CD4-positive, alpha-beta T cell (primary cell): ENCODE measurements around the gene PLEKHA8. TPM values are rescaled to one million over a fixed set of nuclear protein-coding genes. Genes with fewer than 3 reads are reported as not detected.

ENCODE experiments used
- ATAC-seq: fragments of 200-7000 bp; cut with Tn5 transposase; one replicate; pipeline ENCODE4 v1.10.0; 2022; ENCODE audit warnings: mild to moderate bottlenecking; ENCODE audit not compliant: poor library complexity
- CTCF ChIA-PET: fragments of 350-600 bp; sonication (Branson Sonifier 250); formaldehyde crosslinking; loops from one replicate; lab custom pipeline; 2021; ENCODE audit warnings: antibody characterized with exemption, inconsistent platforms; lab: Charles Lee
- POLR2A ChIA-PET: fragments of 350-600 bp; sonication (Branson Sonifier 250); formaldehyde crosslinking; loops from one replicate; lab custom pipeline; 2021; ENCODE audit warnings: antibody characterized with exemption, inconsistent platforms; lab: Charles Lee
- DNase-seq, 14 experiments: peaks; one replicate each; pipeline ENCODE4 v3.0.0-alpha.2; 2013 to 2020; ENCODE audit warnings: mixed read lengths in 2 of 14
- H3K27ac ChIP-seq, 2 donors: one replicate each; pipeline versions ENCODE4 v1.5.1 to v1.7.0; 2013; ENCODE audit warnings: low read length in 2 of 2, low read depth in 1 of 2, mild to moderate bottlenecking in 1 of 2
- H3K27me3 ChIP-seq, 2 experiments: 1 replicate in 1 of 2; 2 replicates in 1 of 2; pipeline versions ENCODE4 v1.6.1 to v1.7.0; 2013; ENCODE audit warnings: low read length in 2 of 2, control low read depth in 1 of 2, mild to moderate bottlenecking in 1 of 2, moderate library complexity in 1 of 2; ENCODE audit not compliant: insufficient read depth in 2 of 2, control insufficient read depth in 1 of 2
- H3K36me3 ChIP-seq: one replicate; pipeline ENCODE4 v1.6.1; 2013; ENCODE audit warnings: low read length, control low read depth; ENCODE audit not compliant: insufficient read depth
- H3K4me1 ChIP-seq: one replicate; pipeline ENCODE4 v1.6.1; 2013; ENCODE audit warnings: low read length, control low read depth; ENCODE audit not compliant: insufficient read depth
- H3K4me3 ChIP-seq: one replicate; pipeline ENCODE4 v1.5.1; 2013; ENCODE audit warnings: mild to moderate bottlenecking, low read length, moderate library complexity
- H3K9me3 ChIP-seq, 2 experiments: 1 replicate in 1 of 2; 2 replicates in 1 of 2; pipeline versions ENCODE4 v1.6.1 to v1.7.0; 2013; ENCODE audit warnings: low read length in 2 of 2, mild to moderate bottlenecking in 2 of 2, control low read depth in 1 of 2, moderate library complexity in 1 of 2; ENCODE audit not compliant: control insufficient read depth in 1 of 2, insufficient read depth in 1 of 2
- H3K27ac Mint-ChIP-seq: one replicate; pipeline ENCODE4 v1.8.0; 2020; ENCODE audit warnings: mixed read lengths
- H3K27me3 Mint-ChIP-seq: one replicate; pipeline ENCODE4 v1.8.0; 2021; ENCODE audit warnings: mixed read lengths
- H3K36me3 Mint-ChIP-seq: one replicate; pipeline ENCODE4 v1.8.0; 2021; ENCODE audit warnings: low read depth, mixed read lengths
- H3K4me1 Mint-ChIP-seq: one replicate; pipeline ENCODE4 v1.8.0; 2021; ENCODE audit warnings: low read depth, mixed read lengths
- H3K4me3 Mint-ChIP-seq: one replicate; pipeline ENCODE4 v1.8.0; 2020; ENCODE audit warnings: mild to moderate bottlenecking, mixed read lengths
- H3K9me3 Mint-ChIP-seq: one replicate; pipeline ENCODE4 v1.8.0; 2020; ENCODE audit warnings: mixed read lengths
- intact Hi-C, 2 experiments: fragments of 100-400 bp; cut with DNase I in 1 of 2; cut with micrococcal nuclease in 1 of 2; formaldehyde crosslinking; loops; one replicate each; pipeline versions ENCODE4 v1.15.1 to v1.9.0; 2023 to 2025; cut with DNase I, micrococcal nuclease
- total RNA-seq, 174 experiments: library from RNA in 2 of 174; stranded (reverse) in 2 of 174; gene quantifications; one replicate each; pipeline ENCODE4 v1.2.3 and lab custom pipeline; 2021 to 2026
- TF ChIP-seq, protein P1 (sequence below): fragments of 200-600 bp; IDR thresholded peaks from one replicate; pipeline ENCODE4 v1.8.0; 2022; ENCODE audit warnings: antibody characterized with exemption, mild to moderate bottlenecking

PLEKHA8 gene
- total RNA-seq, 2 experiments from 2014 or later = 7.0 to 7.4 TPM

DNA sequence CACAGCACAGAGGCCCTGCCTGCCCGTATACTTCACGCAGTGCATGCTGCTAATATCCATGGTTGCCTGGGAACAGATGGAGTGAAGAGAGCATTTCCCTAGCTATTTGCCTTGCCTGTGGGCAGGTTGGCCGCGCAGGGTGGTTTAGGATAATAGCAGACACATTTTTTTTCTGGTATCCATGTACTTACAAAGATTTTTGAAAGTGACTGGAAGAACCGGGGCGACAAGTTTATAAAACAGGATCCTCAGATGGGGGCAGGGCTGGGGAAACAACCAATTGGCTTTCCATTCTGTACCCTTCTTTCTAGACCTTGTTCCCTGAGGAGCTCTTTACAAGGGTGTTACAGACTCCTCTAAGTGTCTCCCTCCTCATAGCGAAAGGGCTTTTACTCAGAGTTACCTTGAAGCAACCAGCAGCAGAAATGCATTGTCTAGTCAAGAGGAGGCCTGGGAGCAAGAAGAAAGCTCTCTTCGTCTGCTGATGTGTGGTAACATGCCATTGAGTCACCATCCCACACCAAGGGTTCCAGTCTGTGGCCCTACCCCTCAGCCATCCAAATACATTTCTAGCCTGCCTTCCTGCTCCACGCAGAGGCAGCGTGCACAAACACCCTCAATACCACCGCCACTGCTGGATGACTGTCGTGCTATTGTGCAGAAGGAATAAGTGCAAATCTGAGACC is 138.1 kb downstream of the PLEKHA8 start:
- ChIA-PET POLR2A (no interaction called here), CTCF (no interaction called here)
- DNase-seq (peak in 1 of 14 experiments; percentile 26), ATAC-seq (no peak)
- H3K27me3 ChIP-seq = no peaks in the 10 kb centered on the region
- Mint-ChIP-seq H3K27ac (no peak overlapping the region), H3K4me1 (peaks cover 21% of the 10 kb centered on the region), H3K9me3 (no peaks in the 10 kb centered on the region), H3K36me3 (no peaks in the 10 kb centered on the region), H3K27me3 (no peaks in the 10 kb centered on the region), H3K4me3 (no peak overlapping the region)
- intact Hi-C loops = loop anchor here (5.0 to 10.0 kb wide), 2 partner anchors 186 to 189 kb away; no protein-coding TSS in a partner anchor
- H3K4me3 ChIP-seq = no peak overlapping the region
- no peaks in the 10 kb centered on the region for H3K36me3 ChIP-seq
- H3K4me1 ChIP-seq = peaks cover 8% of the 10 kb centered on the region
- H3K27ac ChIP-seq = no peak overlapping the region
- TF ChIP-seq, protein P1, sequence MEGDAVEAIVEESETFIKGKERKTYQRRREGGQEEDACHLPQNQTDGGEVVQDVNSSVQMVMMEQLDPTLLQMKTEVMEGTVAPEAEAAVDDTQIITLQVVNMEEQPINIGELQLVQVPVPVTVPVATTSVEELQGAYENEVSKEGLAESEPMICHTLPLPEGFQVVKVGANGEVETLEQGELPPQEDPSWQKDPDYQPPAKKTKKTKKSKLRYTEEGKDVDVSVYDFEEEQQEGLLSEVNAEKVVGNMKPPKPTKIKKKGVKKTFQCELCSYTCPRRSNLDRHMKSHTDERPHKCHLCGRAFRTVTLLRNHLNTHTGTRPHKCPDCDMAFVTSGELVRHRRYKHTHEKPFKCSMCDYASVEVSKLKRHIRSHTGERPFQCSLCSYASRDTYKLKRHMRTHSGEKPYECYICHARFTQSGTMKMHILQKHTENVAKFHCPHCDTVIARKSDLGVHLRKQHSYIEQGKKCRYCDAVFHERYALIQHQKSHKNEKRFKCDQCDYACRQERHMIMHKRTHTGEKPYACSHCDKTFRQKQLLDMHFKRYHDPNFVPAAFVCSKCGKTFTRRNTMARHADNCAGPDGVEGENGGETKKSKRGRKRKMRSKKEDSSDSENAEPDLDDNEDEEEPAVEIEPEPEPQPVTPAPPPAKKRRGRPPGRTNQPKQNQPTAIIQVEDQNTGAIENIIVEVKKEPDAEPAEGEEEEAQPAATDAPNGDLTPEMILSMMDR = no peak
- no peaks in the 10 kb centered on the region for H3K9me3 ChIP-seq

DNA sequence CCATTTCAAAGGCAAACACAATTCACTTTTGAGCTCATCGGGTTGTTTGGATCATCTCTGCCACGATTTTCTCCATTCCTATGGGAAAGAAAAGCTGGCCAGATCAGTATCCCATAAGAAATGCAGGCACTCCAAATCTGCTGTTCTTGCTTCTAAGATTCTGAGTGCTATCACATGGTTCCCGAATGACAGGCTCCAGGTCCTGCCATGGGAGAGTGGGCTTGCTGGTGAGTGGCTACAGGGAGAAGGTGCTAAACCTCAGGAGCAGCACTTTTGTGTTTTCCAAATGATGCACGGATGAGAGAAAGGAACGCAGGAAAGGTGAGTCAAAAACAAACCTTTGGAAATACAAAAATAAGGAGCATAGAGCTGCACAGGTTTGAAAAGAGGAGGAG is 138.6 kb downstream of the PLEKHA8 start:
- Histone ChIP-seq H3K27me3 (no peaks in the 10 kb centered on the region), H3K36me3 (no peaks in the 10 kb centered on the region), H3K4me1 (peaks cover 8% of the 10 kb centered on the region), H3K4me3 (no peak overlapping the region), H3K27ac (no peak overlapping the region), H3K9me3 (no peaks in the 10 kb centered on the region)
- ChIA-PET CTCF (no interaction called here), POLR2A (no interaction called here)
- ATAC-seq (no peak), DNase-seq (no peak)
- Mint-ChIP-seq H3K27me3 (no peaks in the 10 kb centered on the region), H3K4me1 (peaks cover 21% of the 10 kb centered on the region), H3K9me3 (no peaks in the 10 kb centered on the region), H3K27ac (no peak overlapping the region), H3K4me3 (no peak overlapping the region), H3K36me3 (no peaks in the 10 kb centered on the region)
- intact Hi-C loops = loop anchor here (5.0 to 10.0 kb wide), 2 partner anchors 185 to 188 kb away; no protein-coding TSS in a partner anchor
- TF ChIP-seq, protein P1 = no peak

DNA sequence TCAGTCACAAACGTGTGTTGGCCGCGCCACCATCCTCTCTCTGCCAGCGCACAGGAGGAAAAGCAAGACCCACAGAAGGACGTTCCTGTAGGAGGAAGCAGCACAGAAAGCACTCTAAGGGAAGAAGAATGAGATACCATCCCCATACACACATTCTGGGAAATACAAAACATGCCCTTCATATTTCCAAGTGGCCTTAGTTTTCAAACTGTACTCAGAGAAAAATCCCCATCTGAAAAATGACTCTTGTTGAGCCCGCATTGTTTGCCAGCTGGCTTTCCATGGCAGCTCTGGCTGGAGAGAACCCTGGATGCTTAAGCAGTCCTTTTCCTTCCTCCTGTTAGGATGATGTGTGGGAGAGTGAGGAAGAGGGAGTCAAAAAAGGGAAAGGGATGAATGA is 139.7 kb downstream of the PLEKHA8 start:
- TF ChIP-seq, protein P1 = no peak
- ATAC-seq (no peak), DNase-seq (no peak)
- Mint-ChIP-seq H3K9me3 (no peaks in the 10 kb centered on the region), H3K27me3 (no peaks in the 10 kb centered on the region), H3K36me3 (no peaks in the 10 kb centered on the region), H3K27ac (no peak overlapping the region), H3K4me1 (peaks cover 11% of the 10 kb centered on the region), H3K4me3 (no peak overlapping the region)
- H3K36me3 ChIP-seq = no peaks in the 10 kb centered on the region
- CTCF ChIA-PET = no interaction called here
- H3K9me3 ChIP-seq = no peaks in the 10 kb centered on the region
- H3K27me3 ChIP-seq = no peaks in the 10 kb centered on the region
- peaks cover 8% of the 10 kb centered on the region for H3K4me1 ChIP-seq
- H3K27ac ChIP-seq = no peak overlapping the region
- no peak overlapping the region for H3K4me3 ChIP-seq
- POLR2A ChIA-PET = no interaction called here
- intact Hi-C loops = loop anchor here (5.0 to 10.0 kb wide), 2 partner anchors 184 to 187 kb away; no protein-coding TSS in a partner anchor
